ENCODE results near the gene PTPRN2. TPM values are rescaled to one million over a fixed set of nuclear protein-coding genes. Genes with fewer than 3 reads are reported as not detected.

The PTPRN2 gene
- total RNA-seq, 1 experiment from 2014 or later, result 2.1 TPM

- H4K20me1 ChIP-seq (ENCODE audit: insufficient read depth), result no peaks in the 10 kb centered on the region
- peaks cover 3 to 9% of the 10 kb centered on the region in 2 experiments; a peak in 3 of 4 replicates for H3K9me3 ChIP-seq (ENCODE audit: control insufficient read depth in 1 of 2, insufficient read depth in 1 of 2, low read depth in 1 of 2, low read length in 2 of 2)
- H3K27ac ChIP-seq (ENCODE audit: low read depth, low read length), result no peak overlapping the region
- H3K4me1 ChIP-seq (ENCODE audit: control insufficient read depth in 1 of 2, insufficient read depth in 2 of 2, low read length in 2 of 2), result no peaks in the 10 kb centered on the region
- H3K9me2 ChIP-seq (ENCODE audit: insufficient read depth), result no peaks in the 10 kb centered on the region
- TF ChIP-seq, protein P1, sequence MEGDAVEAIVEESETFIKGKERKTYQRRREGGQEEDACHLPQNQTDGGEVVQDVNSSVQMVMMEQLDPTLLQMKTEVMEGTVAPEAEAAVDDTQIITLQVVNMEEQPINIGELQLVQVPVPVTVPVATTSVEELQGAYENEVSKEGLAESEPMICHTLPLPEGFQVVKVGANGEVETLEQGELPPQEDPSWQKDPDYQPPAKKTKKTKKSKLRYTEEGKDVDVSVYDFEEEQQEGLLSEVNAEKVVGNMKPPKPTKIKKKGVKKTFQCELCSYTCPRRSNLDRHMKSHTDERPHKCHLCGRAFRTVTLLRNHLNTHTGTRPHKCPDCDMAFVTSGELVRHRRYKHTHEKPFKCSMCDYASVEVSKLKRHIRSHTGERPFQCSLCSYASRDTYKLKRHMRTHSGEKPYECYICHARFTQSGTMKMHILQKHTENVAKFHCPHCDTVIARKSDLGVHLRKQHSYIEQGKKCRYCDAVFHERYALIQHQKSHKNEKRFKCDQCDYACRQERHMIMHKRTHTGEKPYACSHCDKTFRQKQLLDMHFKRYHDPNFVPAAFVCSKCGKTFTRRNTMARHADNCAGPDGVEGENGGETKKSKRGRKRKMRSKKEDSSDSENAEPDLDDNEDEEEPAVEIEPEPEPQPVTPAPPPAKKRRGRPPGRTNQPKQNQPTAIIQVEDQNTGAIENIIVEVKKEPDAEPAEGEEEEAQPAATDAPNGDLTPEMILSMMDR (IDR thresholded peaks at IDR 0.05 in 2 of 3, conservative IDR thresholded peaks at IDR 0.05 in 1 of 3; ENCODE audit: borderline replicate concordance in 1 of 3, insufficient read depth in 1 of 3, low read depth in 2 of 3, low read length in 2 of 3), result no peak
- TF ChIP-seq ELF1 (IDR thresholded peaks at IDR 0.05; ENCODE audit: borderline replicate concordance, low read depth) (no peak), CBX3 (IDR thresholded peaks at IDR 0.05; ENCODE audit: low read depth) (no peak), SP1 (IDR thresholded peaks at IDR 0.05; ENCODE audit: low read depth) (no peak), MAX (IDR thresholded peaks at IDR 0.05) (no peak), ZFX (IDR thresholded peaks at IDR 0.05) (no peak)
- TF ChIP-seq, protein P2, sequence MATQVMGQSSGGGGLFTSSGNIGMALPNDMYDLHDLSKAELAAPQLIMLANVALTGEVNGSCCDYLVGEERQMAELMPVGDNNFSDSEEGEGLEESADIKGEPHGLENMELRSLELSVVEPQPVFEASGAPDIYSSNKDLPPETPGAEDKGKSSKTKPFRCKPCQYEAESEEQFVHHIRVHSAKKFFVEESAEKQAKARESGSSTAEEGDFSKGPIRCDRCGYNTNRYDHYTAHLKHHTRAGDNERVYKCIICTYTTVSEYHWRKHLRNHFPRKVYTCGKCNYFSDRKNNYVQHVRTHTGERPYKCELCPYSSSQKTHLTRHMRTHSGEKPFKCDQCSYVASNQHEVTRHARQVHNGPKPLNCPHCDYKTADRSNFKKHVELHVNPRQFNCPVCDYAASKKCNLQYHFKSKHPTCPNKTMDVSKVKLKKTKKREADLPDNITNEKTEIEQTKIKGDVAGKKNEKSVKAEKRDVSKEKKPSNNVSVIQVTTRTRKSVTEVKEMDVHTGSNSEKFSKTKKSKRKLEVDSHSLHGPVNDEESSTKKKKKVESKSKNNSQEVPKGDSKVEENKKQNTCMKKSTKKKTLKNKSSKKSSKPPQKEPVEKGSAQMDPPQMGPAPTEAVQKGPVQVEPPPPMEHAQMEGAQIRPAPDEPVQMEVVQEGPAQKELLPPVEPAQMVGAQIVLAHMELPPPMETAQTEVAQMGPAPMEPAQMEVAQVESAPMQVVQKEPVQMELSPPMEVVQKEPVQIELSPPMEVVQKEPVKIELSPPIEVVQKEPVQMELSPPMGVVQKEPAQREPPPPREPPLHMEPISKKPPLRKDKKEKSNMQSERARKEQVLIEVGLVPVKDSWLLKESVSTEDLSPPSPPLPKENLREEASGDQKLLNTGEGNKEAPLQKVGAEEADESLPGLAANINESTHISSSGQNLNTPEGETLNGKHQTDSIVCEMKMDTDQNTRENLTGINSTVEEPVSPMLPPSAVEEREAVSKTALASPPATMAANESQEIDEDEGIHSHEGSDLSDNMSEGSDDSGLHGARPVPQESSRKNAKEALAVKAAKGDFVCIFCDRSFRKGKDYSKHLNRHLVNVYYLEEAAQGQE (IDR thresholded peaks at IDR 0.05; ENCODE audit: low read depth), result no peak
- H2AFZ ChIP-seq (ENCODE audit: low read depth, low read length, poor library complexity, severe bottlenecking), result no peak overlapping the region
- ChIA-PET RAD21 (ENCODE audit: low non-redundant PET in 1 of 2, low total read pairs in 2 of 2, uncharacterized antibody in 2 of 2, unreplicated experiment in 2 of 2) (no interaction called here), CTCF (no interaction called here), POLR2A (no interaction called here)
- ATAC-seq (no peak), DNase-seq (ENCODE audit: low read depth, low spot score) (no peak)
- no peaks in the 10 kb centered on the region for H3K27me3 ChIP-seq (ENCODE audit: insufficient read depth, low read length)
- no peaks in the 10 kb centered on the region for H3K36me3 ChIP-seq (ENCODE audit: control insufficient read depth in 1 of 2, insufficient read depth in 2 of 2, low read length in 2 of 2)
- no peak overlapping the region for H3K9ac ChIP-seq (ENCODE audit: low read length)
- no peak overlapping the region for H3K4me3 ChIP-seq (replicated peaks in 1 of 2; ENCODE audit: low read depth in 1 of 2, low read length in 2 of 2)
- BruUV-seq (replicated peaks), result no TSS peak
- no peaks in the 10 kb centered on the region for H3K79me2 ChIP-seq (ENCODE audit: insufficient read depth, low read length)
- intact Hi-C loops (cut with micrococcal nuclease), result no loop called here
- no peak overlapping the region for H3K4me2 ChIP-seq (ENCODE audit: low read length)
Measured at GRCh38 chr7:157768198-157768597, 819.4 kb downstream of the PTPRN2 start.
